Activated CD4-positive, alpha-beta T cell treated with anti-CD3 and anti-CD28 coated beads, Interleukin-10, Interleukin-2, amounts not matched to agents 100 ng/mL and 50 ng/mL, durations not matched to agents 16 hours and 8 hours (primary cell): Measurements from ENCODE around the gene ZIM2.

Source experiments
- DNase-seq: peaks from one replicate; pipeline ENCODE4 v3.0.0-alpha.2; 2020

ZIM2 gene

DNA sequence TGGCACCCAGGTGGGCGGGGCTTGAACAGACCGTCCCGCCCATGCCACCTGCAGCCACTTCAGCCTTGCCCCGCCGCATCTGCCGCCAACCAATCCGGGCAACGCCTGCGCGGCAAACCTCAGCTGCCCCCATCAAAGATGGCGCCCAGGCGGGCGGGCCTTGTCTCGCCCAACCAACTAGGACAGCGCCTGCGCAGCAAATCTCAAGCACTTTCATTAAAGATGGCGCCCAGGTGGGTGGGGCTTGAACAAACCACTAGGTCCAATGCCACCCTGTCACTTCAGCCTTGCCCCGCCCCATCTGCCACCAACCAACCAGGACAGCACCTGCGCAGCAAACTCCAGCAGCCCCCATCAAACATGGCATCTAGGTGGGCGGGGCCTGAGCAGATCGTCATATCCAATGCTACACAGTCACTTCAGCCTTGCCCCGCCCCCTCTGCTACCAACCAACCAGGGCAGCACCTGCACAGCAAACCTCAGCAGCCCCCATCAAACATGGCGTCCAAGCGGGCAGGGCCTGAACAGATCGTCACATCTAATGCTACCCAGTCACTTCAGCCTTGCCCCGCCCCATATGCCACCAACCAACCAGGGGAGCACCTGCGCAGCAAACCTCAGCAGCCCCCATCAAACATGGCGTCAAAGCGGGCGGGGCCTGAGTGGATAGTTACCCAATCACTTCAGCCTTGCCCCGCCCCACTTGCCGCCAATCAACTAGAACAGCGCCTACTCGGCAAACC is 1.4 kb downstream of the ZIM2 start:
- peak; percentile 35 for DNase-seq

DNA sequence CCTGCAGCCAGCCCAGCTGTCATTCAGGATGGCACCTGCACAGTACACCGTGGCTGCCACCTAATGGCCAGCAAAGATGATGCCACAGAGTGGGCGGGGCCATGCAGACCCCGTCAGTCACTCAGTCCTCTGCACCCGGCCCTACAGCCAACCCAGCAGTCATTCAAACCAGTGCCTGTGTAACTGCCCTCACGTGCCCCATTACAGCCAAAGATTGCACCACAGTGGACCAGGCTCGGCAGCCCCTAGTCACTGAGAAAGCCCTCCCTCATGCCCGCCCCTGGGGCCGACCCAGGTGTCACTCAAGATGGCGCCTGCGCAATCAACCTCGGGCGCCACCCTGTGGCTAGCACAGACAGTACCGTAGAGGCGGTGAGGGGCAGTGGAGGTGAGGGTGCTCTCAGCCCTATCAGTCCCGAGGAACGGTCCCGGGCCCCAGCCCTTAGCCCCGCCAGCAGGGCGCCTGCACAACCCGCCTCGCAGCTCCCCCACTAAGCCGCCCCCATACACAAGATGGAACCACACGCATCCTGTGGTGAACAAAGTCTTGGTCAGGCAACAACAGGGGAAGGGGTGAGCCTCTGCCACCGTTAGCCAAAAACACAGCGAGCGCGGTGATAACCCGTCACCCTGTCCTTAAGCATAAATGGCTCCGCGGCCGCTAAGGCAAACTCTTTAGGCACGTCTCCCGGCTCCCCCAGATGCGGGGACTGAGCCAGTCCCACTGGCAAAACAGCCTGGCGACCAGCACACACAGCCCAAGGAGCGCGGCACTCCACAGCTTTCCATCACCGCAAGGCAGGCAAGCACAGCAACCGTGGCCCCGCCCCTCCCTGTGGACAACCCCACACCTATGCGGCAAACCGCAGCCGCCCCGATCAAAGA is 2.3 kb downstream of the ZIM2 start:
- peak; percentile 1 for DNase-seq

DNA sequence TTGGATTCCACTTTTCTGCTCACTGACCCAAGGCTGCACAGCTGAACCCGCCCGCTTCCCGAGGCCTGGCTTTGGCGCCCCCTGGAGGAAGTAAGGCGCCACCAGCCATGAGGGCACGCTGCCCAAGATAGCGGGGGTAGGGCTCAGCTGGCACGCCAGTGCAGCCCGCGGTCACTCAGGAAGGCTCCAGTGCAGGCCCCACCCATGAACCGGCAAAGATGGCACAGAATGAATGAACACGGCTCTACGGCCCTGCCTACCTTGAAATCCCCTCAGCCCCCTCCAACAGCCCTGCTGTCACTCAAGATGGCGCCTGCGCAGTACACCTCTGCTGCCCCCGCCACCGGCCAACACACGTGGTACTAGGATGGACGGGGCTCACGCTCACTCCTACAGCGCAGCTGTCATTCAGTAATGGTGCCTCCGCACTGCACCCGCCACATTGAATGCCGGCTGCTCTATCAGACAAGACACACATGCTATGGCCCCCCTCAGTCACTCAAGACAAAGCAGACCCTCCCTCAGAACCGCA is 3.0 kb downstream of the ZIM2 start:
- DNase-seq, result no peak

DNA sequence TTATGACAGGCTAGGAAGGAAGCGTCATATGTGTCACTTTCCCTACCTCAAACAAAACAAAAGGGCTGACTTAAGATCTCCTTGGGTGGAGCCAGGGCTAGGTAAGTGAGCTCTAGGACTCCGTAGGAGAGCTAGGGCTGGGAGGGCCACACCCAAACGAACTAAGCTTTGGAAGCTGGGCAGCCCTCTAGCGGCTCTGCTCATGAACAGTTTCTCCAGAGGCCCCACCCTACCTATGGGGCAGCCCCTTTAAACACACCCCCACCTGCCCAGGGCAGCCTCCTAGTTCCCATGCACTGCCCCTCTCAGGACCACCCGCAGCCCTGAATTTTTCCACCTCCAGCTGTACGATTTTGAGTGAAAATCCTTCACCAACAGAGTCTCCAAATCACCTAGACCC is 3.5 kb downstream of the ZIM2 start:
- no peak for DNase-seq

DNA sequence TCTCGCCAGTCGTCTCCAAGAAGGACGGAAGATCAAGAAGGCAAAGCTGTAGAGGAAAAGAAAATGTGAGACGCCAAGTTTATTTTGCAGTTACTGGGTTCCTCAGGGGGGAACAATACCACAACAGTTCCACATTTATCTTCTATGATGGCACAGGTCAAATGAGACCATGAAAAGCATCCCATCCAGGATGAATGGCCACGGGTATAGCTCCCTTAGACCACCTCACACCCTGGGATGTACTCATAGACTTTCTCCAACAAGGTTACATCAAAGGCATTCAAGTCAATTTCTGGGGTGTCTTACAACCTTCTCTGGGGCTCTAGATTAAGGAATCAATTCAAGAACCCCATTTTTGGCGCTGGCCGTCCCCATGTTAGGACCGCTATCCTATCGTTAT is 4.5 kb downstream of the ZIM2 start:
- no peak for DNase-seq

DNA sequence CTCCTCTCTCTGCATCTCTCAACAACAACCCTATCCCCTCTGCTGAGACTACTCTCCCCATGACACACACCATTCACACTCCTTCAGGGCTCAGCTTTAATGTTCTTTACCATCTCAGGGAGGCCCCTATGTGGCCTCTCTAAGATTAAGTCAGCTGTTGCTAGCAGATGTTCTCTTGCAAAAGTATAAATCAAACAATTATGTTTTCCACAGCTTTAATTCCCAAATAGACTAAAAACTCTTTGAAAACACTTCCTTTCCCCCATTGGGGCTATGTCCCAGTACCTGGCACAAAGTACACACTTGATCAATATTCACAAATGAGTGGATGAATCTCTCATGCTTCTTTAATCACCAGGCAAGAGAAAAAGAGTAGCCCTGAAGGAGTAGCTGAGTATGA is 5.1 kb downstream of the ZIM2 start:
- DNase-seq, result no peak

DNA sequence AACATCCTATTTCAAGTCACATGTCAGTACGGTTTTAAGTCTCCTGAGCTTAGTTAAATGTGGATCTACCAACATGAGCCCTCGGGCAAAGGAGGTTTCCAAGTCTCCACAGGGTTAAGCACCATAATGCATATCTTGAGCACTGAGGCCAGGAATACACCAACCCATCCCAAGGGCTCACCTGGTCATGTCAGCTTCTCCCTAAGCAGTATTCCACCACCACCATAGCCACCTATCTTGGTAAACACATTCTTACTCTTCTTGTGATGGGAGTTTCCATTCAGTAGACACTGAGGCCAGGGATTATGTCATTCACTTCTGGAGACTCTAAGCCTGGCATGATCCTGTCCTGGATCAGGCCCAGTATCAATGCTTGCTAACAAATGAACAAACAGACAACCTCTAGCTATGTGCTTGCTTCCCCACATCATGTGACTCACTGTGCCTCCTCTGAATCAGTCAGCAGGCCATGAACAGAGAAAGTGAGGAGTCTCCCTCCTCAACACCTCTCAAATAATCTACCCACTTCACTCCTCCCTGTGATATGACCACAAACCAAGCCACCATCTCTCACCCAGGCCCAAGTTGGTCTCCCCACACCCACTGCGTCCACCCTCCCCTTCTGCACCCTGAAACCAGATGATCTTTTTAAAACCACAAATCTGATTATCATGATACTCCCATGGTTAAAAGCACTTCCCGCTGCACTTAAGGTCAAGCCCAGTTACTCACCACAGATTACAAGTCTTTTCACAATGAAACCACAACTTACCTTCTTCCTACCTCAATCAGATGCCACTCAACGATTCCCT is 5.8 kb downstream of the ZIM2 start:
- DNase-seq, result no peak

DNA sequence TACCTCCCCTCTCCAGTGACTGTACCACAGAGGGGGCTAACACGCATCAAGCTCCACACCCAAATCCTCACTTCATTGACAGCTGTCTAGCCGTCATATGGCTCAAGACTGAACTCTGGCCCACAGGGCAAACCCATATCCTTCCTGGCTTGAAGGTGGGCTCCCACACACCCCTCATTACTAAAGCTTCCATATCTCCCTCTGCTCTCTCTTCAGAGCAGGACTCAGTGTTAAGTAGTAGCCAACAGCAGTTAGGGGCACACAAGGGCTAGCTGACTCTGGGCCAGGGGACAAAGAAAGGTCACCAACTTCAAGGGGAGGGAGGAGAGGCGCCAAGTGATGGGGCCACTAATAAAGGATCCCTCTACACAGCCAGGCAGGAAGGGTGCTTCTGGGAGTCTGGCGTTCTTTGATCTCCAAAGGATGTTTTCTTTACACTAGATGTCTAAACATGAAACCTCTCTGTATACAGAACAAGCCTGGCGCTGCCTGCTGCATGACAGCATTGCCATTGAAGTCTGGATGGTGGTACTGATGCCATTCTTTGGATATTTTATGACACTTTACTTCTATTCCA is 8.1 kb downstream of the ZIM2 start:
- no peak for DNase-seq

DNA sequence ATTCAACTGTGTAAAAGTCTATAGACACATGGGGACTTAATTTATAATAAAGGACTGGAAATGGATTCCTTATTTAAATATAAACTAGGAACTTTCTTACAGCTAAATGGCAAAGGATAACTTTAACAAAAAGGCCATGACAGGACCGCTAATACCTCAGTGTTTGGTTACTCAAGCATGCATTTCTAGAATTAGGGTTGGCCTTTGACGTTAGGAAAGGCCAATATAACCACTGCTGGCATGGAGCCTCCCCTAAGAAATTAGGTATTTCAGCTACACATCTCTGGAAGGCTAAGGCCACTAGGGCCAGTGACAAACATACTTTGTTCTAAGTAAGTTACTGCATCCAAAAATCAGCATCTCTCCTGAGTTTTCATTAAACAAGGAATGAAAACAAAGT is 9.3 kb downstream of the ZIM2 start:
- DNase-seq, result no peak

DNA sequence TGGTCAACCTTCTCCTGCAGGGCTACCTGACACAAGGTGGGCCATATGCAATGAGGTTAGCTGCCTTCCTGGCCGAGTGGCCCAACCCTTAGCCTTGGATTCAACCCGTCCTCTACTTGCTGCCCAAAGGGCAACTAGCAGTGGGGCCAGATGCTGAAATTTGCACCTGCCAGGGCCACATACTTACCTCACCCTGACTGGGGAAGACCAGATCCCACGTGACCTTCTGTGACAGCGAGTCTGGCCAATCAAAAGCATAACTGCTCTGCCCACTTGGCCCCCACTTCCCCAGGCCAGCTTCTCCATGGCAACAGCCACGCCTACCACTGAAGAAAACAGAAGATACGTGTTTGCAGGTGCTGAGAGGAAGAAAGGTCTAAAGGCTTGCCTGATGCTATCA is 10.9 kb downstream of the ZIM2 start:
- no peak for DNase-seq

DNA sequence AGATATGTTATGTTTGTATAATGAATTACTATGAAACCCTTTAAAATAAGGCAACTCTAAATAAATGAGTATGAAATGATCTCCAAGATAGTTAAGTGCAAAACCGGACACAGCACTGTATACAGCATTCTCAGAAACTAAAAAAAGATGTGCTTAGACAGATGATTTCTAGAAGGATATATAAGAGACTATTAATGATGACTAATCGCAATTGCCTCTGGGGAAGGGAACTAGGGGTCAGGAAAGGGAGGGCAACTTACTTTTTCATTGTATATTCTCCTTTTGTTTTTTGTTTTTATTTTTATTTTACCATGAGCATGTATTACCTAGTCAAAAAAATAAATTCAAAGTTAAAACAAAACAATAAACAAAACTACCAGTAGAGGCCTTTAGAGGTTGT is 12.8 kb downstream of the ZIM2 start:
- DNase-seq, result no peak

DNA sequence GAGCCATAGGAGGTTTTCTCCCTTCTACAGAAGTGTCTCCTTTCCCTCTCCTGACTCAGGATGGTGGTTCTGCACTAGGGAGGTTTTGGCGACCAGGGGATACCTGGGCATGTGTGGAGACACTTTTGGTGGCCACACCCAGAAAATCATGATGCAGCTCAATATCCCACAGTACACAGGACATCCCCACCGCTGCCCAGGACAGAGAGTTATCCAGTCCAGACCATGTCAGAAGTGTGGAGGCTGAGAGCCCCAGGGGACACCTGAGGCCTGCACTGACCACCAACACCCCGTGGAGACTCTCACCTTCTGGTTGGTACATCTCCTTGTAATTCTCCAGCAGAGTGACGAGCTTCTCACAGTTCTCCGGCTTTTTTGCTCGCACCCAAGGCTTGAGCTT is 16.6 kb downstream of the ZIM2 start:
- DNase-seq, result no peak

DNA sequence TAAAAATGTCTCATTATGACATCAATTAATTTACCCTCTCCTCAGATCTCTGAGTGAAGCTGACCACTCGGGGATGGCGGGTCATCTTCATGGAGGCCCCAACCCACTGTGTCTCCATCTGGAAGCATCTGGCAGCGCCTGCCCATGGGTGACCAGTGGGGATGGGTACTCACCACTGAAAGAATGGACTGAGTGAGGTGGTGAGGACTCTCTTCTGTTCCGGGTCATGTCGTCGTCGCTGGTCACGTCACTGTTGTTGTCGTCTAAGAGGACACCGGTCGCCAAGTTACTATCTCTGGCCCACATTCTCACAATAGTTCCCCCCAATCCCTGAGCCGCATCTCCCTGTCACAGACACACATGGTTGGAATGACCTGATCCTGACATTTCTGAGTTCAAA is 17.1 kb downstream of the ZIM2 start:
- no peak for DNase-seq

DNA sequence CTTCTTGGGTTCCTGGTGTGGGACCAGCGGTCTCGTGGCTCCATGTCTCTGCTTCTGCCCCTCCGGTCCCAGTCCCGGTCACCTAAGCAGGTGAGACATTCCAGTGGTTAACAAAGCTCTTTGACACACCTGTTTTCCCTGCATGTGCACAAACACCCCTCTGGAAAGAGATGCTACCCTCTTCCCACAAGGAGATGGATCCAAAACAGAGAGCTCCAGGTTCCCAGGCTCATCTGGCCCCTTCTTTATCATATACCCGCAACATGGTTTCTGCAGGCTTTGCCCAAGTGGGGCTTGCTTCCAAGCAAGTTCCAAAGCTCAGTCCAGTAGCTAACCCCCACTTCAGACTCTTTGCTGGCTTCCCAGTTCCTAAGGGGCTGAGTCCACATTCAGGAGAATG is 17.8 kb downstream of the ZIM2 start:
- no peak for DNase-seq

DNA sequence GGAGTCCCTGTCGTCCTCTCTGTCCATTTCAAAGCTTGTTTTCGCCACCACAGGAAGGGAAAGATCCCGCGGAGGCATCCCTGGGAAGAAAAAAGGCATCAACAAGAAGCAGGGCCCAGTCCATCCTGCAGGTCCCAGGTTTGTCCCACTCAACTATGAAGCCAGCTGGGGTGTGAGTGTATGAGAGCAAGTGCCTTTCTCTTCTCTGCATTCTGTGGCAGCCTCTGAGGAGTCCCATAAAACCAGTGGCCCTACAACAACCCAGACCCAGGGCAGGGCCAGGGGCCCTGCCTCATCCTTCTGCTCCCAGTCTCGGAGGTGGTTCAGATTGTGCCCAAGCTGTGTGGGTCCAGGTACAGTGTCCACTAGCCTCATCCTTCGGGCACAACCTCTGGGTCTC is 18.9 kb downstream of the ZIM2 start:
- DNase-seq, result no peak

DNA sequence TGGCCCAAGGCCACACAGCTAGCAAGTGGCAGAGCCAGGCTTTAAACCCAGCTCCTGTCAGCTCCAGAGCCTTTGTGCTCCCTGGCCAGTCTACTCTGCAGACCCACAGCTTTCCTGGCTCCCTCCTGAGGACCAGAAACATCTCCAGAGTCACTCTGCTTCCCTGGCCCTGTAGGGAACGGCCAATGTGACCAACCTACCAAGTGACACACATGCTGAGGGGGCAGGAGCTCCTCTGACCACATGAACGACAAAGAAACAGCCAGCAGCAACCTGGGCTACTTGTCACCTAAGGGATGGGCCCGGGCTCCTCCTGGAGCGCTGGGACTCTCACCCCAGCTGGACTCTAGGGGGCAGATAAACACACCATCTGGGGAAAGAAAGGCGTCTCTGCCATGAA is 19.3 kb downstream of the ZIM2 start:
- DNase-seq, result no peak

DNA sequence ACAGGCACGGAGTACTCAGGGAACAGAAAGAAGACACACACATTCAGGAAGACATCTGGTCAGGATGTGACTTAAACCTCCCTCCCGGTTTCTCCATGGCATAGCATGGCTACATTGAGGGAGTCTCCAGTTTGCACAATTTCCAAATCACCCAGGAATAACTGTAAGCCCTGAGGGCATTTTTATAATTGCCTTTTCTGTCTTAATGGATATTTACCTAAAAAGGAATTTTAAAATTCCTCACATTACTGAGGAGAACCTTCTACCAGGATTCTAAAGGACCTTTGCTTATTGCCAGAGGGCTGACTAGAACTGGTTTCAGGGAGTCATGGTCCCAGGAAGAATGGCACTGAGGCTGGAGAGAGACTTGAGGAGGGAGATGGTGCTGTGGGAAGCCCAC is 21.4 kb downstream of the ZIM2 start:
- no peak for DNase-seq

DNA sequence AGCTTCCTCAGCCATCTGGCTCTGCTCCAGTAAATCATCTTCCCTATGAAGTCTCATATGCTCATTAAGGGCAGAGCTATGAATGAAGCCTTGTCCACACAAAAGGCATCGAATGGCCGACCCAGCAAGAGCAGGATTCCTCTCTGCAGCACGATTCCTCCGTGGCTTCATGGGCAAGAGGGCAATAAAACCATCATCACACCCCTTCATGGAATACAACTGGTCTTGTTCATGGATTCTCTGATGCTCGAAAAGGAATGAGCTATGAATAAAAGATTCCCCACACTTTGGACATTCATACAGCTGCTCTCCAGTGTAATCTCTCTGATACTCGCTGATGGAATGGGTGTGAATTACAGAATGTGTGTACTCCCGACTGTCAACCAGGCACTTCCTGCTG is 25.9 kb downstream of the ZIM2 start:
- no peak for DNase-seq

DNA sequence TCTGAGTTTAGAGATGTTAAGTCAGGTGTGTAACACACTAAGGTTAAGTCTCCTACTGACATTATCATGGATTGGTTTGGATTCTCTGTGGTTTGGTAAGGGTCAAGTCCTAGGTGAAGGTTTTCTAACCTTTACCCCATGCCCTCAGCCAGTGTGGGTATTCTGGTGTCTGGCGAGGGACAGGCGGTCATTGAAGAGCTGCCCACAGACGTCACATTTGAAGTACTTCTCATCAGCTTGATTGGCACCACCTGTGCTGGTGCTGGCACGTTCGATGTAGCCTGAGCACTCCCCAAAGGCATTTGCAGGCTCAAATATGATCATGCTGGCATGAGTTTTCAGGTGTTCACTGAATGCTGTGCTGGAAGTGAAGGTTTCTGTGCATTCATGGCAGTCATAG is 27.0 kb downstream of the ZIM2 start:
- DNase-seq, result no peak

DNA sequence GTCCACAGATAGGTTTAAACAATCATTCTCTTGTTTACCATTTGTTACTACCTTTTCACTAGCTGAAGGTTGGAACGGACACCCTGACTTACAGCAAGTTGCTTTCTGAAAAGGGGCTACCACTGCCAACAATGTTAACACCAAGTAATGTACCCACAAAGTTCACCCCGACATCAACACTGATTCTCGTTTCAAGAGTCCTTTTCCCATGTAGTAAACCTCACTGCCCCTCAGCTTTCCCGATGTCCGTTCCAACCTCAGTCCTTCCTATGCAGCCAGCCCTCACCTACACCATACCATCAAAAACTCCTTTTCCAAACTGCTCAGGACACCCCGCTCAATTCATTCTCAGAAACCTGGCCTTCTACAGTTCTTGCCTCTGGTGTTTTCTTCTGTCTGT is 29.0 kb downstream of the ZIM2 start:
- DNase-seq, result no peak

DNA sequence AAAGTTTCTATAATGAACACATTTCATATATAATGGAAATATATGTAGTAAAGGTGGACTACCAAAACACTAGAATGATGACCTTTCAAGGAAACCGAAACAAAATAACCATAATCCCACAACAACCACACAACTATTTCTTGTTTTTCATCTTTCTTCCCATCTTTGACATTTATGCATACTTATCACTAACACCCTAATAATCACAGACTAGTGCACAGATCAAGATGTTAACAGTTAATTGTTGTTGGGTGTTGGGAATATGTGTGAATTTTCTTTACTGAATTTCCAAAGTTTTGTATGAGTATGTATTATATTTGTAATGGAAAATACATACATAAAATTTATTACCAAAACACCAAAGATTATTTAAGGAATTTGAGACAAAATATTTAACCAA is 30.3 kb downstream of the ZIM2 start:
- no peak for DNase-seq

DNA sequence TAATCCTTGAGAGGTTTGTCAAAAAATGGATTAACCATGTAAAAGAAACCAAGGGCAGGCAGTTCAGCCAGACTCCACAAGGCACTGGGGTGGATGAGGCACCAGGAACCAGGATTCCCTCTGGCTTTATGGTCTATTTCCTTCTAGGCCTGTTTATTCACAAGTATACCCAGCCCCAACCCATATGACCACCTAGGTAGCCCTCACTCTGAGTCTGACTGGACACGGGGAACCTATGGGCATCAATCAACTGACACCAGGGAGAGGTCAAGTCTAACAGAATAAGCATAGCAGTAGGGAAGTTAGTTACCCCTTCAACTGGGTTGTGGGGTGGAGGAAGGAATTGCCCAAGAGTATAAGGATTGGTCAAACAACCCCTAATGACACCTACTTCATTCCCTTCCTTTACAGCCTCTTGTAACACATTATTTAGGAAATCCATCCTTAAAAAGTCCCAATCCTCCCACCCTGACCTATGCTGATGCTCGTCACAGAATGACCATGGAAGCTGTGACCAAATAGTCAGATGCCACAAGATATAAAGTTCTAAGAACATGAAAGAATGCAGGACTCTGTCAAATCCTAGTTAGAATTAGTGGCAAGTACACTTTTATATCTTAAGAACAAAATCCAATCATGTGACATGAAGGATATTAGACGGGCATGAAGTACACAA is 31.7 kb downstream of the ZIM2 start:
- no peak for DNase-seq
